ENCODE data around the gene TPTE2. TPM values are rescaled to one million over a fixed set of nuclear protein-coding genes. Genes with fewer than 3 reads are reported as not detected.

TPTE2 gene
- total and polyA plus RNA-seq, 8 donors, result 0.16 to 0.52 (median 0.35) TPM; not detected in 2

DNA sequence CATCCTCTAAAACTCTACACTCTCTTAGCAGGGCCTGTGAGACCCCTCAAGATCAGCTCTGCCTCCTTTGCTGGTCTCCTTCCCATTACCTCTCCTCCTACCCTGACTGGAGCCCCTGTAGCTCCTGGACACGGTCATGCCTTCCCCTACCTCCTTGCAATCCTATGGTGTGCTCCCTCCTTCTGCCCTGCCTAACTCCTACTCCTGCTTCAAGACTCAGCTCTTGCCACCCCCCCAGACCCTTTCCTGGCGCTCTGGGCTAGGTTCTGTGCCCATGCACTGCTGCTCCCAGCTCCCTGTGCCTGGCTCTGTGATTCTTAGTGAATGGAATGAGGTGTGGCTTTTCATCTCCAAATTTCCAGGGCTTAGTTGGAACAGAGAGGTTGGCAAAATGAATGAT lies 28.0 kb upstream of the TPTE2 start:
- no peaks in the 10 kb centered on the region for H3K27me3 ChIP-seq
- intact Hi-C loops (cut with DNase I), result no loop called here
- H3K4me1 ChIP-seq, result no peaks in the 10 kb centered on the region
- H3K27ac ChIP-seq, result no peak overlapping the region
- no peak for TF ChIP-seq CTCF (IDR thresholded peaks at IDR 0.05)
- no peak for ATAC-seq
- no peaks in the 10 kb centered on the region for H3K36me3 ChIP-seq
- H3K9me3 ChIP-seq, result no peaks in the 10 kb centered on the region
- no peak for DNase-seq
- no peak overlapping the region for H3K4me3 ChIP-seq

DNA sequence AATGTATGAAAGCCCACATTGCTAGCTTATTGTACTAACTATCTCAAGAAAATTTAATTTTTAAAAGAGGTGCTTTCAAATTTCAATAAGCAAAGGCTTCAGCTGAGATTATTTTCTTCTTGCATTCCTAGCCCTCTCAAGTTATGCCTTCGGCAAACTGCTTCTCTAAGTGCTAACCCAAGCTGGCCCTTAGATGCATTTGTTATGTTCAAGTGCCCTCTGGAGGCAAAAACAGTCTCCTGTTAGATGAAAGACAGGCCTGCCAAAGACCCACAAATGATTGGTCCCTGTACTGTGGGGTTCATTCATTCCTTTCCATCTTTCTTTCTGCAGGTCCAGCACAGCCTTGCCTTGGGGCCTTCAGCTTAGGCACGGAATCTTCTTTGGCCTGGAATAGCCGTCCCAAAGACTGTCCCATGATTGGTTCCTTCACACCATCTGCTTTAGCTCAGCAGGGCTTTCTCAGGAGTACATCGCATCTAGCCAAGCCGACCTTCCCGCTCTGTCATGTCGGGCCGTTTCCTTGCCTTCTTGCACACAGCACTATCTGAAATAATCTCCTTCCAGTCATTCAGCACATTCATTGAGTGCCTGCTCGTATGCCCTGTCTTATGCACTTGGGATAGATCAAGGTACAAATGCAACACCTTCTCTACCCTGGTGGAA lies 26.4 kb upstream of the TPTE2 start:
- H3K27ac ChIP-seq, result no peak overlapping the region
- intact Hi-C loops (cut with DNase I), result no loop called here
- H3K4me1 ChIP-seq, result no peaks in the 10 kb centered on the region
- peak; percentile 92 for ATAC-seq
- peak in 1 of 4 donors; percentile 35 for DNase-seq
- TF ChIP-seq CTCF (IDR thresholded peaks at IDR 0.05), result peak; percentile 9 to 40
- H3K27me3 ChIP-seq, result no peaks in the 10 kb centered on the region
- no peaks in the 10 kb centered on the region for H3K9me3 ChIP-seq
- no peaks in the 10 kb centered on the region for H3K36me3 ChIP-seq
- no peak overlapping the region for H3K4me3 ChIP-seq

GRCh38 chr13:19586904-19587634 lies 25.7 kb upstream of the TPTE2 start:
- no peak overlapping the region for H3K27ac ChIP-seq
- intact Hi-C loops (cut with DNase I), result no loop called here
- H3K4me3 ChIP-seq, result peak overlapping the region in 1 of 2 donors; percentile 4
- DNase-seq (peak in 3 of 4 donors; percentile 1 to 84 (median 52)), ATAC-seq (peak; percentile 53)
- H3K27me3 ChIP-seq, result no peaks in the 10 kb centered on the region
- H3K9me3 ChIP-seq, result no peaks in the 10 kb centered on the region
- TF ChIP-seq CTCF (IDR thresholded peaks at IDR 0.05), result no peak
- no peaks in the 10 kb centered on the region for H3K36me3 ChIP-seq
- no peaks in the 10 kb centered on the region for H3K4me1 ChIP-seq

- Histone ChIP-seq H3K4me3 (no peak overlapping the region), H3K4me1 (no peaks in the 10 kb centered on the region), H3K9me3 (no peaks in the 10 kb centered on the region), H3K27ac (no peak overlapping the region), H3K36me3 (no peaks in the 10 kb centered on the region), H3K27me3 (no peaks in the 10 kb centered on the region)
- no peak for DNase-seq
- no peak for ATAC-seq
- intact Hi-C loops (cut with DNase I), result no loop called here
- TF ChIP-seq CTCF (IDR thresholded peaks at IDR 0.05), result no peak
Measured at GRCh38 chr13:19581675-19582074, 20.3 kb upstream of the TPTE2 start.

- Histone ChIP-seq H3K36me3 (no peaks in the 10 kb centered on the region), H3K27ac (no peak overlapping the region), H3K27me3 (no peaks in the 10 kb centered on the region), H3K4me3 (no peak overlapping the region), H3K4me1 (no peaks in the 10 kb centered on the region), H3K9me3 (no peaks in the 10 kb centered on the region)
- no peak for ATAC-seq
- intact Hi-C loops (cut with DNase I), result no loop called here
- no peak for DNase-seq
- no peak for TF ChIP-seq CTCF (IDR thresholded peaks at IDR 0.05)
Measured at GRCh38 chr13:19575230-19575629, 13.9 kb upstream of the TPTE2 start.
